WTC11 (cell line): Measurements from ENCODE around the gene WDFY4. TPM values are rescaled to one million over a fixed set of nuclear protein-coding genes. Genes with fewer than 3 reads are reported as not detected.

Source experiments
- ATAC-seq: fragments of 200-7000 bp; cut with Tn5 transposase; 2 replicates; pipeline ENCODE4 v1.10.0; 2021; ENCODE audit warnings: mild to moderate bottlenecking, moderate library complexity
- CTCF ChIA-PET: fragments of 300-600 bp; sonication (Branson Sonifier 250); formaldehyde crosslinking; loops from one replicate; lab custom pipeline; 2021; ENCODE audit warnings: antibody characterized with exemption; lab: Charles Lee
- POLR2A ChIA-PET: fragments of 350-600 bp; sonication (Branson Sonifier 250); formaldehyde crosslinking; loops from one replicate; lab custom pipeline; 2021; ENCODE audit warnings: antibody characterized with exemption; lab: Charles Lee
- DNase-seq: peaks from one replicate; pipeline ENCODE4 v3.0.0; 2021; ENCODE audit warnings: low spot score
- H3K27ac Mint-ChIP-seq: 2 replicates; pipeline ENCODE4 v1.8.0; 2021; ENCODE audit warnings: mixed read lengths
- H3K27me3 Mint-ChIP-seq: 2 replicates; pipeline ENCODE4 v1.8.0; 2021; ENCODE audit warnings: low read depth, mild to moderate bottlenecking, moderate library complexity, mixed read lengths
- H3K36me3 Mint-ChIP-seq: 2 replicates; pipeline ENCODE4 v1.8.0; 2021; ENCODE audit warnings: mixed read lengths
- H3K4me1 Mint-ChIP-seq: 2 replicates; pipeline ENCODE4 v1.8.0; 2022; ENCODE audit warnings: mixed read lengths
- H3K4me3 Mint-ChIP-seq: 2 replicates; pipeline ENCODE4 v1.8.0; 2021; ENCODE audit warnings: mild to moderate bottlenecking, moderate library complexity, mixed read lengths
- H3K9me3 Mint-ChIP-seq: 2 replicates; pipeline ENCODE4 v1.8.0; 2021; ENCODE audit warnings: mixed read lengths
- ATF6 ChIP-seq: sonication (generic); formaldehyde crosslinking; IDR thresholded peaks from 2 replicates; pipeline ENCODE4 v1.8.1; 2023; ENCODE audit warnings: mild to moderate bottlenecking, missing genetic modification reagents
- FOXP4 ChIP-seq: sonication (generic); formaldehyde crosslinking; IDR thresholded peaks from 2 replicates; pipeline ENCODE4 v1.8.0; 2022; ENCODE audit warnings: mild to moderate bottlenecking, missing genetic modification reagents
- HMGXB4 ChIP-seq: sonication (generic); formaldehyde crosslinking; IDR thresholded peaks from 2 replicates; pipeline ENCODE4 v1.8.1; 2023; ENCODE audit warnings: mild to moderate bottlenecking, moderate library complexity, missing genetic modification reagents
- KAT7 ChIP-seq: sonication (generic); formaldehyde crosslinking; IDR thresholded peaks from 2 replicates; pipeline ENCODE4 v1.8.1; 2023; ENCODE audit warnings: missing genetic modification reagents, mild to moderate bottlenecking, borderline replicate concordance
- MXD4 ChIP-seq: fragments of 250-450 bp; sonication (Bioruptor Pico); IDR thresholded peaks from 2 replicates; pipeline ENCODE4 v1.8.0; 2021; ENCODE audit warnings: mild to moderate bottlenecking, moderate library complexity, borderline replicate concordance
- NFYB ChIP-seq: sonication (generic); formaldehyde crosslinking; conservative IDR thresholded peaks from 2 replicates; pipeline ENCODE4 v1.8.0; 2022; ENCODE audit warnings: low read depth, missing genetic modification reagents
- NR1H2 ChIP-seq: sonication (generic); formaldehyde crosslinking; IDR thresholded peaks from 2 replicates; pipeline ENCODE4 v1.9.0; 2021; ENCODE audit warnings: mild to moderate bottlenecking, moderate library complexity, missing genetic modification reagents
- PREB ChIP-seq: sonication (generic); formaldehyde crosslinking; IDR thresholded peaks from 2 replicates; pipeline ENCODE4 v1.8.1; 2022; ENCODE audit warnings: mild to moderate bottlenecking, missing genetic modification reagents, moderate library complexity, borderline replicate concordance
- RORB ChIP-seq: fragments of 250-450 bp; sonication (Bioruptor Pico); IDR thresholded peaks from 2 replicates; pipeline ENCODE4 v1.9.0; 2021; ENCODE audit warnings: mild to moderate bottlenecking
- SMAD3 ChIP-seq: sonication (generic); formaldehyde crosslinking; IDR thresholded peaks from 2 replicates; pipeline ENCODE4 v1.8.0; 2022; ENCODE audit warnings: missing genetic modification reagents, mild to moderate bottlenecking, borderline replicate concordance
- TEAD1 ChIP-seq: sonication (generic); formaldehyde crosslinking; IDR thresholded peaks from 2 replicates; pipeline ENCODE4 v1.8.0; 2022; ENCODE audit warnings: mild to moderate bottlenecking, missing genetic modification reagents
- USF1 ChIP-seq: sonication (generic); formaldehyde crosslinking; IDR thresholded peaks from 2 replicates; pipeline ENCODE4 v1.8.0; 2022; ENCODE audit warnings: mild to moderate bottlenecking, missing genetic modification reagents
- ZBTB21 ChIP-seq: sonication (generic); formaldehyde crosslinking; IDR thresholded peaks from 2 replicates; pipeline ENCODE4 v1.8.1; 2023; ENCODE audit warnings: mild to moderate bottlenecking, missing genetic modification reagents, borderline replicate concordance
- ZNF219 ChIP-seq: sonication (generic); formaldehyde crosslinking; IDR thresholded peaks from 2 replicates; pipeline ENCODE4 v1.8.0; 2023; ENCODE audit warnings: missing genetic modification reagents, mild to moderate bottlenecking, borderline replicate concordance
- ZNF232 ChIP-seq: sonication (generic); formaldehyde crosslinking; IDR thresholded peaks from 2 replicates; pipeline ENCODE4 v1.8.0; 2022; ENCODE audit warnings: mild to moderate bottlenecking, missing genetic modification reagents
- ZNF317 ChIP-seq: sonication (generic); formaldehyde crosslinking; IDR thresholded peaks from 2 replicates; pipeline ENCODE4 v1.8.1; 2023; ENCODE audit warnings: low read depth, mild to moderate bottlenecking, moderate library complexity, missing genetic modification reagents, borderline replicate concordance
- ZNF423 ChIP-seq: fragments of 250-450 bp; sonication (Bioruptor Pico); IDR thresholded peaks from 2 replicates; pipeline ENCODE4 v2.1.2; 2022; ENCODE audit warnings: mild to moderate bottlenecking, moderate library complexity
- ZNF425 ChIP-seq: fragments of 250-450 bp; sonication (Bioruptor Pico); conservative IDR thresholded peaks from 2 replicates; pipeline ENCODE4 v1.9.0; 2021; ENCODE audit warnings: mild to moderate bottlenecking
- total RNA-seq: library from RNA; stranded (reverse); gene quantifications from 3 replicates; pipeline ENCODE4 v1.2.3, GENCODE V29; 2021

WDFY4 gene
- total RNA-seq, 1 experiment from 2014 or later = 0.13 TPM

GRCh38 chr10:48899781-48900180 lies 215.1 kb downstream of the WDFY4 start:
- DNase-seq = no peak
- TF ChIP-seq NR1H2 (CRISPR knock-in tag) = no peak
- no peak for TF ChIP-seq ZNF423
- TF ChIP-seq HMGXB4 (CRISPR knock-in tag) = no peak
- no peak for TF ChIP-seq SMAD3 (CRISPR knock-in tag)
- no peak for TF ChIP-seq ZNF317
- no peak for TF ChIP-seq TEAD1 (CRISPR knock-in tag)
- TF ChIP-seq, all 79 proteins: peak for 0
- ChIA-PET POLR2A (no interaction called here), CTCF (no interaction called here)
- H3K27ac Mint-ChIP-seq = no peak overlapping the region
- H3K36me3 Mint-ChIP-seq = no peaks in the 10 kb centered on the region
- H3K9me3 Mint-ChIP-seq = no peaks in the 10 kb centered on the region
- no peaks in the 10 kb centered on the region for H3K4me1 Mint-ChIP-seq
- H3K27me3 Mint-ChIP-seq = no peaks in the 10 kb centered on the region
- H3K4me3 Mint-ChIP-seq = no peak overlapping the region
- ATAC-seq = no peak

- no peak for DNase-seq
- H3K4me3 Mint-ChIP-seq = no peak overlapping the region
- ChIA-PET POLR2A (no interaction called here), CTCF (no interaction called here)
- no peaks in the 10 kb centered on the region for H3K4me1 Mint-ChIP-seq
- H3K27ac Mint-ChIP-seq = no peak overlapping the region
- no peaks in the 10 kb centered on the region for H3K27me3 Mint-ChIP-seq
- TF ChIP-seq PREB (CRISPR knock-in tag) (no peak), ZNF219 (CRISPR knock-in tag) (no peak), NR1H2 (CRISPR knock-in tag) (no peak), ZNF232 (CRISPR knock-in tag) (no peak)
- TF ChIP-seq, all 79 proteins: peak for 0
- H3K9me3 Mint-ChIP-seq = no peaks in the 10 kb centered on the region
- ATAC-seq = no peak
- no peaks in the 10 kb centered on the region for H3K36me3 Mint-ChIP-seq
Observed at GRCh38 chr10:48900371-48900801, 215.7 kb downstream of the WDFY4 start.

GRCh38 chr10:48901319-48901718 lies 216.6 kb downstream of the WDFY4 start:
- TF ChIP-seq RORB (CRISPR knock-in tag) = no peak
- TF ChIP-seq ZNF425 = no peak
- no peak for TF ChIP-seq ZBTB21 (CRISPR knock-in tag)
- no peak for TF ChIP-seq KAT7 (CRISPR knock-in tag)
- TF ChIP-seq USF1 = no peak
- TF ChIP-seq PREB (CRISPR knock-in tag) = no peak
- TF ChIP-seq MXD4 (CRISPR knock-in tag) = no peak
- no peak for TF ChIP-seq FOXP4 (CRISPR knock-in tag)
- TF ChIP-seq NFYB (CRISPR knock-in tag) = no peak
- no peak for TF ChIP-seq ATF6 (CRISPR knock-in tag)
- DNase-seq (no peak), ATAC-seq (no peak)
- no peaks in the 10 kb centered on the region for H3K27me3 Mint-ChIP-seq
- no peak overlapping the region for H3K27ac Mint-ChIP-seq
- no peak overlapping the region for H3K4me3 Mint-ChIP-seq
- CTCF ChIA-PET = no interaction called here
- no peaks in the 10 kb centered on the region for H3K4me1 Mint-ChIP-seq
- POLR2A ChIA-PET = no interaction called here
- no peaks in the 10 kb centered on the region for H3K36me3 Mint-ChIP-seq
- H3K9me3 Mint-ChIP-seq = no peaks in the 10 kb centered on the region
